Fibroblast of lung (primary cell): ENCODE results near the gene KCNE2.

Source experiments
- CTCF ChIP-seq, 2 donors: IDR thresholded peaks in 1 of 2; conservative IDR thresholded peaks in 1 of 2; 1 replicate in 1 of 2; 2 replicates in 1 of 2; pipeline ENCODE4 v1.5.1; 2011 to 2012; ENCODE audit warnings: low read length in 2 of 2, control low read depth in 1 of 2, inconsistent platforms in 1 of 2, low read depth in 1 of 2, mild to moderate bottlenecking in 1 of 2
- EZH2 ChIP-seq: IDR thresholded peaks from 2 replicates; pipeline ENCODE4 v1.5.1; 2012; ENCODE audit warnings: low read length, control low read depth, mild to moderate bottlenecking; ENCODE audit errors: missing control alignments

GRCh38 chr21:34335316-34335715 is 28.5 kb upstream of the KCNE2 start:
- TF ChIP-seq CTCF (conservative IDR thresholded peaks at IDR 0.05 in 1 of 2, IDR thresholded peaks at IDR 0.05 in 1 of 2; ENCODE audit: low read depth in 1 of 2, low read length in 2 of 2) (no peak), EZH2 (no peak)
